Stimulated activated CD8-positive, alpha-beta memory T cell treated with anti-CD3 and anti-CD28 coated beads, Interleukin-4, amount 100 ng/mL, for 48 hours (primary cell): ENCODE results near the gene RBP5.
A peak's percentile ranks its signal among the peaks of the same experiment; 100 is the strongest.
"Not testable (repeated sequence)": the region's sequence is repeated elsewhere in the genome, so short reads cannot be mapped to it uniquely, and the experiment has no call there.

Experiments
- DNase-seq: peaks from one replicate; pipeline ENCODE4 v3.0.0-alpha.2; 2020

RBP5 gene

GRCh38 chr12:7121324-7121723, 7.4 kb downstream of the RBP5 start:
- DNase-seq, result no peak

- no peak for DNase-seq
Measured at GRCh38 chr12:7120166-7120565, 8.5 kb downstream of the RBP5 start.

GRCh38 chr12:7118881-7119280, 9.8 kb downstream of the RBP5 start:
- DNase-seq, result no peak

DNA sequence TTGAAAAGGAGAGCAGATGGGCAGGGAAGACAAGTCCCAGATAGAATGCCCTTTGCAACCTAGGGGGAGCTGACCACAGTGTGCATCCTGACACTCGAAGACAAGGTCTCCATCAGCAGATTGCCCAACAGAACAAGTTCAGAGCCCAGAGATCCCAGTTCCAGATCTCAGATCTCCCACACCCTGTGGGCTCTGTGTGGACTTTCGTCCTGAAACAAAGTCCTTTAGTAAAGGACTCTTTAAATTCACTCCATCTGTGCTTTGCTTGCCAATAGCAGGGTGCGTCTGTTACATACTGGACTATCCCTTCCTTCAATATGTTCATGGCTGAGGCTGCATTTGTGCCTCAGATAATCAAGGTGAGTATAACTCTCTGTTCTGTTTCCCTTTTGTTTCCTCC, 11.0 kb downstream of the RBP5 start:
- no peak for DNase-seq

DNA sequence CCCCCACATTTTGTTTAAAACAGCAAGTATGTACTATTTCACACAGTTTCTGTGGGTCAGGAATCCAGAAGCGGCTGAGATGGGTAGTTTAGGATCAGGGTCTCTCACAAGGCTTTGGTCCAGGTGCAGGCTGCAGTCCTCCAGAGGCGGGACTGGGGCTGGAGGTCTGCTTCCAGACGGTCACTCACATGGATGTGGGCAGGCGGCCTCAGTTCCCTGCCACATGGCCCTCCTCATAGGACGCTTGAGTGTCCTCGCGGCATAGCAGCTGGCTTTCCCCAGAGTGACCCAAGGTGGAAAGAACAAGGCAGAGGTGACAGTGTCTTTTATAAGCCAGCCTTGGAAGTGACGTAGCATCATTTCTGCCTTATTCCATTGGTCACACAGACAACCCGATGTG, 11.8 kb downstream of the RBP5 start:
- no peak for DNase-seq

DNA sequence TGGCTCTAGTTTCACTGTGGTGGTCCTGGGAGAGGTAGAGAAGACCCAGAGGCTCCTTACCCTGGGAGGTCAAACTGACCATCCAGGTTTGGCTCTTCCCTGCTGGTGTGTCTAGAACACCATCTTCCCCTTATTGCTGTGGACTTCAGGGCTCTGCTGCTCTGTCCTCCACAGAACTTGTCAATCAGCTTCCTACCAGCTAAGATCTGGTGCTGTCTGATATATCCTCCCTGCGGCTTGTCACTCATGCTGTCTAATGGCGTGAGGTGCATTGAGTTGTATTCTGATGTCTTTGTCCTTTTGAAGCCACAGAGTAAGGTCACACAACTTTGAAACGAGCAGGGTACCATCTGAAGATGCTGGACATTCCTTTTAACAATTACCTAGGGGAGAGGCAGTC, 12.5 kb downstream of the RBP5 start:
- no peak for DNase-seq

GRCh38 chr12:7114851-7115250, 13.8 kb downstream of the RBP5 start:
- DNase-seq, result no peak

- DNase-seq, result no peak
Measured at GRCh38 chr12:7114008-7114407, 14.7 kb downstream of the RBP5 start.

DNA sequence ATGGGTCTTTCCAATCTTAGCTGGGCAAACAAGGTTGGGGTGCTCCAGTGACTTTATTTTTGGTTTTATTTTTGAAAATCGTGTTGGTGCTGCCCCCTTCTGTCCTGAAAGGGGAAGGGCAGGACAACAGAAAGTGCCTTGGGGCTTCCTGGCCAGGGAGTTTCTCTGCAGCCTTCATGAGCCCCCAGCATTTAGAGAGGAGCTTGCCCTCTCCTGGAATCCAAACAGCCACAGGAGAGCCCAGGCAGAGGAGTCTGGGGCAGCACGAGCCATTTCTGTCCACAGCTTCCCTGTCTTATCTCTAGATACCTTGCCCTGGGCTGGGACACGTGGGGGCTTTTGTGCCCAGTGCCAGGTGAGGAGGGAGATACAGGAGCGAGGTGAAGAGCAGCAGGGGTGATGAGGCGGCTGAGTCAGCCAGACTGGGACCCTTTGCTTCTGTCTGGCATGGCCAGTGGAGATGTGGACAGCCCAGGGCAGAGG, 15.3 kb downstream of the RBP5 start:
- DNase-seq, result peak; percentile 50

DNA sequence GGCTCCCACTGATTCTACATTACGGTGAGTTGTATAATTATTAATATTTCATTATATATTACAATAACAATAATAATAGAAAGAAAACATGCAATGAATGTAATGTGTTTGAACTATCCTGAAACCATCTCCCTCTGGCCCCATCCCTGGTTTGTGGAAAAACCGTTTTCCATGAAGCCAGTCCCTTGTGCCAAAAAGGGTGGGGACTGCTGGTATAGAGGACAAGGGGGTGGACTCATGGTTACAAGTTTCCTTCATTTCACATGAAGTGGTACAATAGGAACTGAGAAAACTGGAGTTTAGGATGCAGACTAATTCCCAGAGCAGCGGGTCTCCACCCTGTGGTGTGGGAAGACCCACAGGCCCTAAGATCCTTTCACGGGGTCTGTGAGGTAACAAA, 16.6 kb downstream of the RBP5 start:
- DNase-seq, result no peak

- DNase-seq, result no peak
Measured at GRCh38 chr12:7110661-7111060, 18.0 kb downstream of the RBP5 start.

DNA sequence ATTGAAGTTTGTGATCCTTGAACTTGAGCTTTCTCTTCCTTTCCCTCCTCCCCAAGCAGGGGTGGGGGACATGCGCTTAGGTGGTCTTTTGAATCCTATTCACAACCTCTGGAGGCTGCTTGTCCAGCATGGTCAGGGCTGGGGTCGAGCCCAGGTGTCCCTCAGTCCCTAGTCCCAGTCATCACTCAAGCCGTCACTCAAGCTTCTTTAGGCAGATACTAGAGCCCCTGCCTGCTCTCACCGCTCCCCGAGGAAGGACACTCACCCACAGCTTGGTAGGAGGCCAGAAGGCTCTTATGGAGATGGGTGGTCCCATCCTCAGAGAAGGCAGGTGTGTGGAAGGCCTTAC, 19.1 kb downstream of the RBP5 start:
- no peak for DNase-seq

- peak; percentile 97 for DNase-seq
Measured at GRCh38 chr12:7108796-7109571, 19.7 kb downstream of the RBP5 start, which contains the start of gene C1RL. C1RL (minus strand) TSS chr12:7109214; CDS start chr12:7109180, 34 bp downstream.

GRCh38 chr12:7108003-7108795, 20.5 kb downstream of the RBP5 start:
- DNase-seq, result peak; percentile 84

GRCh38 chr12:7107636-7108002, 21.1 kb downstream of the RBP5 start:
- DNase-seq, result no peak

DNA sequence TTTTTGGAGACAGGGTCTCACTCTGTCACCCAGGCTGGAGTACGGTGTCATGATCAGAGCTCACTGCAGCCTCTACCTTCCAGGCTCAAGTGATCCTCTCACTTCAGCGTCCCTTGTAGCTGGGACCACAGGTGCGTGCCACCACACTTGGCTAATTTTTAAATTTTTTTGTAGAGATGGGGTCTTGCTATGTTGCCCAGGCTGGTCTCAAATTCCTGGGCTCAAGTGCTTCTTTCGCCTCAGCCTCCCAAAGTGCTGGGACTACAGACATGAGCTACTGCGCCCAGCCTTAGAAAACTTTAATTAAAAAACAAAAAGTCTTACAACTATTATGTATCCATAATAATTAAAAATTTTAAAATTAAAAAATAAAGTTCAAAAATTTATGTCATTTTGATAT, 21.5 kb downstream of the RBP5 start:
- not testable (repeated sequence) for DNase-seq

DNA sequence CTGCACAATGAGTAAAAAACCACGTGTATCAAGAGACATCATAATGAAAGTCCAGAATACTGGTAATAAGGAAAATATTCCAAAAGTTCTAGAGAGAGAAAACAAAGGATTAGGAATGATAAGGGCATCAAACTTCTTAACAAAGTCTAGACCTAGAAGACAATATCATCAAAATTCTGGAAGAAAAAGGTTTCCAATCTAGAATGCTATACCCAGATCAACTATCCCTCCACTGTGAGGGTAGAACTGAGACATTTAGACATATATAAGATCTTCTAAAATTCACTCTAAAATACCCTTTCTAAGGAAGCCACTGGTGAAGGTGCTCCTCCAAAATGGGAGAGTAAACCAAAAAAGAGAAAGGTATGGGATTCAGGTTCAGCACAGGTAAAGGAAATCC, 22.6 kb downstream of the RBP5 start:
- DNase-seq, result no peak

GRCh38 chr12:7103837-7104584, 24.7 kb downstream of the RBP5 start:
- no peak for DNase-seq

- DNase-seq, result no peak
Measured at GRCh38 chr12:7102582-7102981, 26.1 kb downstream of the RBP5 start.

- DNase-seq, result no peak
Measured at GRCh38 chr12:7101694-7102131, 27.0 kb downstream of the RBP5 start.

DNA sequence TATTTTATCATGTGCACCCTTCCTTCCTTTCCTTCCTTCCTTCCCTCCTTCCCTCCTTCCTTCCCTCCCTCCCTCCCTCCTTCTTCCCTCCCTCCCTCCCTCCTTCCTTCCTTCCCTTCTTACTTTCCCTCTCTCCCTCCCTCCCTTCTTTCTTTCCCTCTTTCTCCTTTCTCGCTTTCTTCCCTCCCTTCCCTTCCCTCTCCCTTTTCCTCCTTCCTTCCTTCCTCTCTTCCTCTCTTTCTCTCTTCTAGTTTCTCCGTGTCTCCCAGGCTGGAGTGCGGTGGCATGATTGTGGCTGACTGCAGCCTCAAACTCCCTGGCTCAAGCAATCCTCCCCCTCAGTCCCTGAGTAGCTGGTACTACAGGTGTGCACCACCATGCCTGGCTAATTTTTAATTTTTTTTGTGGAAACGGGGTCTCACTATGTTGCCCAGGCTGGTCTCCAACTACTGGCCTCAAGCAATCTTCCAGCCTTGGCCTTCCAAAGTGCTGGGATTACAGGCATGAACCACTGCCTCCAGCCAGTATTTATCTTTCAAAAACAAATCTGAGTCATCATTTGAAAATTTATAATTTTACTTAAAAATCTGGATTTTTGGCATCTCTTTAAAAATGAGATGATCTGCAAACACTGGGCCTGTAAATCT, 27.5 kb downstream of the RBP5 start:
- DNase-seq, result no peak

- DNase-seq, result no peak
Measured at GRCh38 chr12:7100239-7100638, 28.4 kb downstream of the RBP5 start.
